HG03159 (cell line): ENCODE data around the gene TLE4.
"Not testable (repeated sequence)": the region's sequence is repeated elsewhere in the genome, so short reads cannot be mapped to it uniquely, and the experiment has no call there.

Experiments
- ATAC-seq: cut with Tn5 transposase; IDR thresholded peaks from one replicate; pipeline ENCODE4 v1.9.1; 2021; ENCODE audit warnings: mild to moderate bottlenecking, moderate library complexity; ENCODE audit not compliant: unreplicated experiment

TLE4 gene

DNA sequence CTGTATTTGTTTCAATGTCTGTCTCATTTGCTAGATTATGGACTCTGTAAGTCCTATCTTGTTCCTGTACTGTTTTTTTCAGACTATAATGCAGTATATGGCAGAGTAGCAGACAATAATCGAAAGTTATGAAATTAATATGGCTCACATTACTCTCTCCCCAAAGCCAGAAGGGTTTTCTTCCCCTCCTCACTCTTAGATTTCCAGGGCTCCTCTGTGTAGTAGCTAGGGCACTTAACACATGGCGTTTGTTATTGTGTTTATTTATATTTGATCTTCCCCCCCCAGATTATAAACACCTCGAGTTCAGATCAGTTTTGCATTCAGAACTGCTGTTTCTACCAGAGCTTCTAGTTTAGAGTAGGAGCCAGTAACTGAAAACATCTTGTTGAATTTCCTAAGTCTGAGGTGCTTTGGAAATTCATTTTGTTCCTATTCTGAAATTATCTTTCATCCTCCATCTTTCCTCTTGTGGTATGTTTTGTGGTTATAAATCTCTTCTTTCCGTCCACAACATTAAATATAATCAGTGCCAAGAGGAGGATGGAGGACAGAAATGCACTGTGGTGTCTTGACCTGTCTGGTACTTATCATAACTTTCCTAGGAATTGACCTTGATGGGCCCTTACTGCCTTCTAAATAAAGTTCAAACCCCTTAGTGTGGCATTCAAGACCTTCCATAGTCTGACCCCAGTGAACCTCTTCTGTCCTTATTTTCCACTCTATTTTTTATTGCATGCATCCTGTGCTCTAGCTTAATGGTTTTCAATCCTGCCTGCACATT, 27.0 kb downstream of the TLE4 start:
- ATAC-seq, result no peak

DNA sequence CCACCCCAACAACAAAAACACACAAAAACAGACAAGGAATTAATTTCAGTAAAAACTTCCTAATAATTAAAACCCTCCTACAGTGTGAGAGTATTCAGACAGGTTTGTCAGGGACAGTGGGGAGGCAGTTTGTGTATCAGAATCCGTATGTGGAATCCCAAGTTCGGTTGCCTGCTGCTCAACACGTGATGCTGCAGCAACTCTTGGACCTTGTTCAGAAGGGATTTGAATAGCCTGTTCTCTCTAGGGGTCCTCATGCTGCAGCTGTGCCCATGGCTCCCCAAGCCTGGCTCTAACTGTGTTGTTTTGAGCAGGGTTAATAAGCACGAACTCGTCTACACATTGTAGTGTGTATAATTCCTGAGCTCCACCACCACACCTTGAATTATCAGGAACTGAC, 28.7 kb downstream of the TLE4 start:
- no peak for ATAC-seq

DNA sequence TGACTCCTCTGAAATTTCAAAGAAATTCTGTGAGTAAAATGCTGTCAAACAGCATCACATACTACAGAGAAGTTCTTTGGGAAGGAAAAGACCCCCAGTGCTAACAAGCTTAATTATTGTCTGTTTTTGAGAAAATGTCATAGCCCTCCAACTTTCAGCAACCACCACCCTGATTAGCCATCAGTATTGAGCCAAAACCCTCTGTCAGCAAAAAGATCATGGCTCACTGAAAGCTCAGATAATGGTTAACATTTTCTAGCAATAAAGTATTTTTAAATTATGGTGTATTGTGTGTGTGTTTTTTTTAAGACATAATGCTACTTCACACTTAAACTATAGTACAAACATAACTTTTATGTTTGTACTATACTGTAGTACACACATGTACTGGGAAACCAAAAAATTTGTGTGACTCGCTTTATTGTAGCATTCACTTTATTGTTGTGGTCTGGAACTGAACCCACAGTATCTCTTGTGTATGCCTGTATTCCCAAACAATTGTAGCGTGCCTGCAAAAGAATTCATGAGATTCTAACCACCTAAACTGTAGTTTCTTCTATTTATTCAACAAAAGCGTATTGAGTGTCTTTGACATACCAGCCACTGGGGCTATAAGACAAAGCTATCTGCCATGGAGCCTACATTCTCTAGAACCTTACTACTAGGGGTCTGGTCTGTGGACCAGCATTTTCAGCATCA, 31.6 kb downstream of the TLE4 start:
- no peak for ATAC-seq

DNA sequence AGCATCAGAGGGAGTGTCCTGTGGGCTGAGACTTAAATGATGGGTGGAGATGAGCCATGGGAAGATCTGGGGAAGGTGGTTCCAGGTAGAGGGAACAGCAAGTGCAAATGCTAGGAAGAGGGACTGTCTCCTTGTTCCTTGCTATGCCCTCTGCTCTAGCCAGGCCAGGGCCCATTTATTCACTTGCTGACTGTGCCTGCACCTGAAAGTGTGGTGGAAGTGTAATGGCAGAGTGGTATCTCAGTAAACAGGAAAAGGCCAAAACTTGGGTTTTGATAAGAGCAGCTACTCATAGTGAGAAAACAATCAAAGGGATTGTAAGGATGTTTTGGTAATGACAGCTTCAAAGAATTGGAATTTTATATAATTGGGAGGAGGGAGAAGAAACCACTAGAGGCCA, 32.4 kb downstream of the TLE4 start:
- no peak for ATAC-seq

DNA sequence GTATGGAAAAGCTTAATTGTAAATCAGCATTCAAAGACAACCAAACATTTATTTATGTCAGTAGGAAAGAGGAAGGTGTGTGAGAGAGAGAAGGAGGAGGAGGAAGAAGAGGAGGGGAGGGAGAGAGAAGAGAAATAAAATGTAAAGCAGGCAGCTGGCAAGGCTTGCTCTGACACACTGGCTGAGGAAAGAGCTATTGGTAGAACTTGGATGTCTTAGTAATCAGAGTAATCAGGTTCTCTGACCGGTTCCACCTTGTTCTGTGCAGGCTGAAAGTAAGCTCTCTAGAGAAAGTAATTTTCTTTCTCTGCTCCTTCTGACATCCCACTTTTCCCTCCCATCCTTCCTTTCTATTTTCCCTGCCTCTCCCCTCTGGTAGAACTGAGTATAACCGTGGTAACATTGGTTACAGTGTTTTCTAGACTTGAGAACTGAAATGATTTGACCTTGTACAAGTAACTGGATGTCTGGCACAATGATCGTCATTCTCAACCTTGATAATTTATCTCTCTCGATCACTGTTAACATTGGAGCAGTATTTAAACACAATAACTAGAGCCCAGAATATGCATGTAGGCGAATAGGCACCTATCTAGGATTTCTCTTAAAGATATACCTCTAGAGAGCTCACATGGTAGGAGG, 33.3 kb downstream of the TLE4 start:
- no peak for ATAC-seq

DNA sequence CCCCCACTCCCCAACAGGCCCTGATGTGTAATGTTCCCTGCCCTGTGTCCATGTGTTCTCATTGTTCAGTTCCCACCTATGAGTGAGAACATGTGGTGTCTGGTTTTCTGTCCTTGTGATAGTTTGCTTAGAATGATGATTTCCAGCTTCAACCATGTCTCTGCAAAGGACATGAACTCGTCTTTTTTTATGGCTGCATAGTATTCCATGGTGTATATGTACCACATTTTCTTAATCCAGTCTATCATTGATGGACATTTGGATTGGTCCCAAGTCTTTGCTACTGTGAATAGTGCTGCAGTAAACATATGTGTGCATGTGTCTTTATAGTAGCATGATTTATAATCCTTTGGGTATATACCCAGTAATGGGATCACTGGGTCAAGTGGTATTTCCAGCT, 34.8 kb downstream of the TLE4 start:
- not testable (repeated sequence) for ATAC-seq

DNA sequence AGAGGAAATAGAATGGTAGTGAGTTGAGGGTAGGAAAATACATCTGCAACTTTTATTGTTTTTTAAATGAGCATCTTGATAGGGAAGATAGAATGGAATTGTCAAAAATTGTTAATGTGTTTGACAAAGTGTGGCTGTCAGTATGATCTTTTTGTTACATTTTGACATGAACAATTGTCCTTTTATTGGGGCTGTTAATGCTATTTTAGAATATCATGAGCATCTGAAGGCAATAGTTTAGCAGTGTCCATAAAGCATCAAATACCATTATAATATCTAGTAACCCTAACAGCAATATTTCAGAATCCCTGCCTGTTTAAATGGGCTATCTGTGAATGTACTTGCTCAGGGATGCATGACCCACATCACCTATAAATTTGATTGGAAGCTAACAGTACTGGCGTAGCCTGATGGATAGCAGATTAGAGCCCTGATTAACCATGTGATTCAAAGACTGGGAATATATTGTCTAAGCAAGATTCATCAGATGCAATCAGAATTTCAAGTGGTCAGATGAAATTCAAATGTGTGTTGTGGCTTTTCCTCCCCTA, 37.8 kb downstream of the TLE4 start:
- no peak for ATAC-seq

DNA sequence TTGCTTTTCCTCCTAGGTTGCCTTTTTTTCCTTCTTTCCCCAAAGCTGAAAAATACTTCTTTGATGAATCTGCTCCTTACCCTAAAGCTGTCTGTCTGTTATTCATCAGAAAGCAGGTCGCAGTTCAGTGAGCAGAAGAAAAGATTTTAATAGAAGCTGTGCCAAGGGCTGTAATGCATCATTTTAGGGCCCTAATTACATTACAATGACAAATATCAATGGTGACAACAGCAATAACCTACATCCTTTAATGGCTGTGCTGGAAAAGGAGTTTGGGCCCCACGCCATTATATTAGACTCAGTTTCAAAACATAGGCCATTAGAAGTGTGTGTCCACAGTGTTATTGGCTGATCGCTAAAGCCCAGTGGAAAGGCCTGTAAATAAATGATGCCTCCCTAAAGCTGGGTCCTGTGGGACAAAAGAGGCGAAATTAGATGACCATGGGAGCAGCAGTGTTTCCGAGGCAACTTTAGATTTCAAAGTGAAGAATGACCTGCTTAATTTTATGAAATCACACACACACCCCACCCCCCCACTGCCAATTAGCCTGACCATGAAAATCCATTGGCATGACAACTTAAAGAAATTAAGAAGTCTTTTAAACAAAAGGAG, 38.4 kb downstream of the TLE4 start:
- ATAC-seq, result no peak

DNA sequence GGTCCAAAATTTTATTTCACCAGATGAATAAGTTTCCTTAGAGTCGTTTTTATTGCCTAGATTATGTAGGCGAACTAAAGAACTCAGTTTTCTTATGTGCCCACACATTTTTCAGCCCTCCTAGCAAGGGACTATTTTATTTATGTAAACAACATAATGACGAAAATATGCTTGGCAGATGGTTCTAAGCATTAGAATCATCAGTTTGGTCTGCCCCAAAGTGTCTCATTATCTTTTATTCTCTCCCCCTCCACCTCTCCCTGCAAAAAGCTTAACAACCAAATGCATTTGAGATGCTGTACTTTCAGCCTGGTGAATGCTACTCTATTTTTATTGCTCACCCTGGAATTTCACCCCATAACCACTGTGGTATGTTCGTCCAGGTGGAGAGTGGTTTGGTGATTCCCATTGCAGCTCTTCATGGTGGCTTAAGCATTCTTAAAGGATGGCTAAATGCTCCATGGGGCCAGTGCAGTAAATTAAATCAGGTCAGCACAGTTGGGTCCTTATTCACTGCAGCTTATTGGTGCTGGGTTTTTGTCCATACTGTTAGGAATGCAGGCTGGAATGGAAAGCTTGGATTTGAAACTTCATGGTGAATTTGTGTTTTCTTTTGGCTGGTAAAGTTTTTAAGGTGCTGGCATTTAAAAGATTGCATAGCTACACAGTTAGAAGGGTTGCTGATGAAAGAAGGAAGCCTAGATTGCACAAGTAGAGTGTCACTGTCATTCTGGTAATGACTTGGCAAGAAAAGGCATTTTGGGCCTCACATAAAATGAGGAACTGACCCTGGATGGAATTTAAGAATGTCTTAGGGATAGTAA, 39.2 kb downstream of the TLE4 start:
- ATAC-seq, result peak; percentile 89

DNA sequence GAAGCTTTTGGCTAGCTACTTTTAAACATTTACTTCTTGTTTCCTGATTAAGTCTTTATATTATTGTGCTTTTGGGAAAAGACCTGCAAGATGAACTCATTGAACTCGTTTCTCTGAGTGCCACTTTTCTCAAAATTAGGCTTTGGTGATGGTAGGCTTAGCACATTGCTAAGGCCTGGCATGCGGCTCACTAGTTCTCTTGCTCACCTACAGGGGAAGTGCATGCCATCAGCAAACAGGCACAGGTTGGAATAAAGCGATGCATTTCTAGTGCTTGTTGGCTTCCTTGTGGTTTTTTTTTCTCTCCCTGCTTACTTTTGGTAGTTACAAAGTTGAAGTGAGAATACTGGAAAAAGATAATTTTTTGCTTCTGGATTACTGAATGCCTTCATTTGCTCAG, 41.4 kb downstream of the TLE4 start:
- no peak for ATAC-seq

DNA sequence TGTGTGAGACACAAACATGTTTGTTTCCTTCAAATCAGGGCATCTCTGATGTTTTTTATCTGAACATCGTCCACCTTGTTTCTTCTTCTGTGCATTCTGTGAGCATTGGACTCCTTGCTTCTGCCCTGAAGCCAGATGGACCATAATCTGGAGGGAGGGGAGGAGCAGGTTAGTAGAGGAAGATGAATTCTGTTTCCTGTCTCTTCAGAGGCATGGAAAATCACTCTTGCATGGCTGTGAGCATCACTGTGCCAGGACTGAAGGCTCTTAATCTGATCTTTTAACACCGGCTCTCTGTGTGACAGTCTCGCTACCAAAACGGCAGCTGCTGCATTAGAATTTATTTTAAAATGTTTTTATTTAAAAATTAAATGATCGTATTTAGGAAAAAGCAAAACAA, 43.3 kb downstream of the TLE4 start:
- ATAC-seq, result no peak

DNA sequence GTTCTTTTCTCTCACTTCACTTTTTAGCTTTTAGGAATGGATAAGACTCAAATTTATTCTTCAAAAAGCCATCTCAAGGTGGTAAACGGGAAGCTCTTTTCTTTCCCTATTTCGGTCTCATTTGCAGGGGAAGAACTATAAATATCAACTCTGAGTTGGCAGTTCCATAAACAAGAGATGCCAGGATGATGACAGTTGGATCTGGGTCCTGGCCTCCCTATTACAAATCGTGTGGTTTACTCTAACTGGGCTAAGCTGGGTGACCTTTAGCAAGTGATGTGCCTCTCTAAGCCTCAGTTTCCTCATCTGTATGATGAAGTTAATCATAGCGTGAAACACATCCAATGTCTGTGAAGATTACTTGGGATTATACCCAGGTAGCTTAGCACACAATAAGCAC, 44.2 kb downstream of the TLE4 start:
- ATAC-seq, result no peak

DNA sequence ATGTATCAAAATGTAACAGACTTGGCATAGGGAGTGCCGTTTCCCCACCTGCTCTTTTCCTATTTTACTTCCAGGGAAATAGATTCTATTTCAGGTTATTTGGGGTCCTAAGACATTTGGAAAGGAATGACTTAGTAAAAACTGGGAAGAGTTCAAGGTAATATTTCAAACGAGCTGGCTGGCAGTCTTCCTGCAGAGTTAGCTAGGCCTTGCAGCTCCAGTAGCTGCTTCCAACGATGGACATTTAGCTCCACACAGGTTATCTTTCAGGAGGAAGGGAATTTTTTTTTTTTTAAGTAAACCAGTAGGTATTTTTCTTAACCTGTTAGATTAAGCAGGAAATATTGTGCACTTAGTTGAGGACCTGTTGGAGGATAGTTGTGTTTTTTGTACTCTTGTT, 45.2 kb downstream of the TLE4 start:
- no peak for ATAC-seq

DNA sequence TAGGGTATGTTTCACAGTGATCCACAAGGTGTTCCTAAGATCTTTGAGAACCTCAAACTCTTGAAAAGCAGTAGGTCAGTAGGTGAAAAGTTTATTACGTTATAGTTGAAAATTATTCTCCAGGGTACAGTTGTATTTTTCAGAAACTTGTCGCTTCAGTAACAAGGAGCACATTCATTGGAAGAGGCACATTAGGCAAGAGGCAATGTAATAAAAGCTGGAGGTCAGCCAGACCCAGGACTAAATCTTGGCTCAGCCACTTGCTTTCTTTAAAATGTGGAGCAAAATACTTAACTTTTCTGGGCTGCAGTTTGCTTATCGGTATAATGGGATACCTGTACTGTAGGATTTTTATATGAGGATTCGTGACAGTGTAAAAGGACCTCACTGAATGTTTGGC, 45.6 kb downstream of the TLE4 start:
- no peak for ATAC-seq

DNA sequence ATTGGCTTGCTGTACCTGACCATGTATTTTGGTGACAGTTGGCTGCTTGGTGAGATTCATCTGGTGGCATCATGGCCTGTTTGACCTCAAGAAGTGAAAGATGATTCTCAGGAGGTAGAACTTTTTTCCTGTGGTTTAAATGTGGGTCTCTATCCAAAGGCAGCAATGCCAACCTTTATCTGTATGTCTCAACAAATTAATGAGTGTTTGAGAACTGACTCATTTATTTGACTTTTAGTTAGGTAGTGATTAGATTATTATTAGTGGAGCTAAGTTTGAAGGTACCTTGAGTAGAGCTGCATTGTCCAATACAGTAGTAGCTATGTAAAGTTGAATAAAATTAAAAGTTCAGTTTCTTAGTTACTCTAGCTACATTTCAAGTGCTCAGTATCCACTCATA, 48.2 kb downstream of the TLE4 start:
- ATAC-seq, result no peak

DNA sequence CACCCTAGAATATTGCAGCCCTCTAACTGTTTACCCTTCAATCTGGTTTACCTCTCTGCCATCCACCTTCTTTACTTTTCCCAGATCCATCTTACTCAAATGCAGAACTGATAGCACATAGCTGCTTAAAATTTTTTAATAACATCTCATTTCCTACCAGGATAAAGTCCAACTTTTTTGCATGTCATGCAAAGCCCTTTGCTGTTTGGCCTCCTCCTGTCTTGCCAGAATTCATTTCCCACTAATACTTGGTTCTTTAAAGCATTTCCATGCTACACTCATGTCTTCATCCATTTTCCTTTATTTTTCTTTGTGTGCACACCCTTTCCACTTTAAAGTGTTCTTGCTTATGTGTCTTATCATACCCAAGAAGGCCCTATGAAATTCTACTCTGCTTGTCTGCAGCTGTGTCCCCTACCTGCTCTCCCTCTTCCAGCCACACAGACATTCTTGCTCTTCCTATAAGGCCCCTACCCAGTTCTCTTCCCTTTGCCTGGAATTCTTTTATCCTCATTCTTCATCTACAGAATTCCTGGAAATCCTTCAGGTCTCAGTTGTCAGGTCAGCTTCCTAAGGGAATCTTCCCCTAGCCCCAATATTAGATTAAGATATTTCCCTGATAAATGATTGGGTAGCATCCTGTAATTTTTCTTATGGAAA, 50.3 kb downstream of the TLE4 start:
- no peak for ATAC-seq

DNA sequence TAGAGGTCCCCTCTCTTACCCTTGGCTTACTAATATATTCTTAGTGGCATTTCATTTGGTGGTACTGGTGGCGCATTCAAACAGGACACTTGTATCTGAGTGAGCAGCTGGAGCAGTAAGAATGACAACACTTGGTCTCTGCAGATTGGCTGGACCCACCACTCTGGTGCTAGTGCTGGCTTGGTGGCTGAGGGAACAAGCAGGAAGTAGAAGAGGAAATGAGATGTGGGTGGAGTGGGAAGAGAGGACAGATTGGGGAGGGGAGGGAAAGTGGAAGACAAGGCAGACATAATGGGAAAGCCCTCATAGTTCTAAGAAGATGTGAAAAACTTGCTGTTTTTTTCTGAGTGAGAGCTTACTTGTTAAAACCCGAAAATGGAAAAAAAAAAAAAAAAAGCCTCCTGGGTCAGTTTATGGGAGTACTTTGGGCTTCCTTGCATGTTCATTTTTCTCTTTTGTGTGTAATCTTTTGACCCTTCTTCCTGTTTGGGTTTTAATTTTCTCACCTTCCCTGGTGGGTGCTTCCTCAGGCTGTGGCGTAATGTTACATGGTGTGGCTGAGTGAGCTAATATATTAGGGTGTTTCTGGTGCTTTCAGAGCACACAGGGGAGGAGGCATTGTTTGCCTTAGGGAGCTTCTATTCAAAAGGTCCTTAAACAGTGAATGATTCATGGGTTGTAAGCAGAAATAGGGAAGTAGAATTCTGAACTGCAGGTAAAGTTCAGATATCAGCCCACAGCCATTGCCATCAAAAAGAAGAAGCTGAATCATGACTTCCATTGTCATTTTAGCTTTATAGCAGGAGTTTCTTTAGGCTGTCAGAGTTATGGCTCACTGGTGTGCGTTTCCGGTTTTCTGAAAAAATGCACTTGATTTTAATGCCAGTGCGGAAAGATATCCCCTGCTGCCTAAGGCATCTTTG, 52.3 kb downstream of the TLE4 start:
- peak; percentile 96 for ATAC-seq

DNA sequence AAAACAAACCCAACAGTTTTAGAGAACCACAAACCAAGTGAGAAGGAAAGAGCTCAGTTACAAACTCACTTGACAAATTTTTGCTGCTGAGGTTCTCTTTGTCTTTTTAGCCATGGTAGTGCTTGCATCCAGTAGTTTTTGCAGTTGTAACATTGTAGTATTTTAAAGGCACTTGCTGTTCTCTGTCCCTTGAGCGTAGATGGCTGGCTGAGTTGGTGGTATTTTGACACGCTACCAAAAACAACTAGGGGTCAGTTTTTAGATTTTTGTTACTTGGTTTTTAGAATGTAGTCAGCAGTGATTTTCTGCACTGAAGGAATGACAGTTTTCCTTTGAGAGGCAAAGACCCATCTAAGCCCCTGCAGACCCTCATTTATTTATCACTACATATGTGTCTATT, 58.0 kb downstream of the TLE4 start:
- ATAC-seq, result no peak
